HCT116 (cell line): ENCODE results near the gene LTA4H. TPM values are rescaled to one million over a fixed set of nuclear protein-coding genes. Genes with fewer than 3 reads are reported as not detected.
A peak's percentile ranks its signal among the peaks of the same experiment; 100 is the strongest.

ENCODE experiments used
- ATAC-seq: fragments of 200-7000 bp; cut with Tn5 transposase; 2 replicates; pipeline ENCODE4 v1.9.1; 2020; ENCODE audit warnings: mild to moderate bottlenecking, moderate library complexity
- BruUV-seq: library from RNA; stranded (reverse); fragments of 400-500 nt; replicated peaks from 2 replicates; lab custom pipeline; 2021; lab: Mats Ljungman, UMichigan
- CTCF ChIA-PET: fragments of 300-600 bp; sonication (Branson Sonifier 250); formaldehyde crosslinking; loops from one replicate; lab custom pipeline; 2021; ENCODE audit warnings: antibody characterized with exemption; lab: Charles Lee
- POLR2A ChIA-PET: fragments of 300-600, 350-600 bp; sonication (Branson Sonifier 250); formaldehyde crosslinking; loops from one replicate; lab custom pipeline; 2021; ENCODE audit warnings: antibody characterized with exemption; lab: Charles Lee
- RAD21 ChIA-PET, 2 experiments: fragments of 300-600 bp; sonication (Branson Sonifier 250); formaldehyde crosslinking; loops; one replicate each; lab custom pipeline; 2023; ENCODE audit warnings: low total read pairs in 2 of 2; ENCODE audit not compliant: uncharacterized antibody in 2 of 2, unreplicated experiment in 2 of 2, low non-redundant PET in 1 of 2; lab: Charles Lee
- DNase-seq: peaks from one replicate; pipeline ENCODE4 v3.0.0-alpha.2; 2010; ENCODE audit warnings: low read depth, low spot score
- H2AFZ ChIP-seq: fragments of 200-600 bp; shearing (Covaris generic), sonication (generic); 2 replicates; pipeline ENCODE4 v1.6.1; 2017; ENCODE audit warnings: low read depth, mixed run types, mixed read lengths, antibody characterized with exemption, low read length; ENCODE audit not compliant: poor library complexity, severe bottlenecking
- H3K27ac ChIP-seq: 2 replicates; pipeline ENCODE4 v1.5.1; 2012; ENCODE audit warnings: low read depth, low read length
- H3K27me3 ChIP-seq: fragments of 200-600 bp; sonication (generic); 2 replicates; pipeline ENCODE4 v1.6.1; 2016; ENCODE audit warnings: mixed run types, low read length, mixed read lengths; ENCODE audit not compliant: insufficient read depth
- H3K36me3 ChIP-seq, 2 experiments: fragments of 200-500 bp in 1 of 2; fragments of 200-600 bp in 1 of 2; sonication (Bioruptor generic) in 1 of 2; sonication (generic) in 1 of 2; 2 replicates each; pipeline versions ENCODE4 v1.5.1 to v1.6.1; 2014 to 2016; ENCODE audit warnings: low read length in 2 of 2, inconsistent platforms in 1 of 2, mixed read lengths in 1 of 2, mixed run types in 1 of 2; ENCODE audit not compliant: insufficient read depth in 2 of 2, control insufficient read depth in 1 of 2
- H3K4me1 ChIP-seq, 2 experiments: fragments of 200-600 bp in 1 of 2; sonication (generic) in 1 of 2; 2 replicates each; pipeline versions ENCODE4 v1.5.1 to v1.6.1; 2012 to 2017; ENCODE audit warnings: low read length in 2 of 2, inconsistent platforms in 1 of 2, mild to moderate bottlenecking in 1 of 2, mixed read lengths in 1 of 2, mixed run types in 1 of 2, moderate library complexity in 1 of 2; ENCODE audit not compliant: insufficient read depth in 2 of 2, control insufficient read depth in 1 of 2
- H3K4me2 ChIP-seq: fragments of 200-600 bp; sonication (generic); 2 replicates; pipeline ENCODE4 v1.6.1; 2017; ENCODE audit warnings: mixed run types, low read length, mixed read lengths
- H3K4me3 ChIP-seq, 2 experiments: fragments of 200-600 bp in 1 of 2; sonication (generic) in 1 of 2; replicated peaks in 1 of 2; 2 replicates each; pipeline ENCODE4 v1.5.1; 2011 to 2016; ENCODE audit warnings: low read length in 2 of 2, control low read depth in 1 of 2, low read depth in 1 of 2, mild to moderate bottlenecking in 1 of 2, mixed read lengths in 1 of 2, mixed run types in 1 of 2
- H3K79me2 ChIP-seq: fragments of 200-600 bp; sonication (generic); 2 replicates; pipeline ENCODE4 v1.6.1; 2017; ENCODE audit warnings: mild to moderate bottlenecking, mixed run types, low read length, moderate library complexity, mixed read lengths; ENCODE audit not compliant: insufficient read depth
- H3K9ac ChIP-seq: fragments of 200-600 bp; sonication (generic); 2 replicates; pipeline ENCODE4 v1.6.1; 2016; ENCODE audit warnings: low read length, mixed read lengths
- H3K9me2 ChIP-seq: fragments of 200-600 bp; sonication (generic), shearing (Covaris generic); 2 replicates; pipeline ENCODE4 v1.6.1; 2017; ENCODE audit warnings: mixed run types, mild to moderate bottlenecking, moderate library complexity; ENCODE audit not compliant: insufficient read depth
- H3K9me3 ChIP-seq, 2 experiments: fragments of 200-500 bp in 1 of 2; fragments of 200-600 bp in 1 of 2; sonication (Bioruptor generic) in 1 of 2; sonication (generic) in 1 of 2; 2 replicates each; pipeline ENCODE4 v1.6.1; 2014 to 2017; ENCODE audit warnings: low read length in 2 of 2, mixed read lengths in 2 of 2, inconsistent platforms in 1 of 2, low read depth in 1 of 2, mild to moderate bottlenecking in 1 of 2, mixed run types in 1 of 2, moderate library complexity in 1 of 2; ENCODE audit not compliant: control insufficient read depth in 1 of 2, insufficient read depth in 1 of 2
- H4K20me1 ChIP-seq: fragments of 200-600 bp; sonication (generic), shearing (Covaris generic); 2 replicates; pipeline ENCODE4 v1.6.1; 2017; ENCODE audit warnings: mixed run types, mild to moderate bottlenecking, moderate library complexity; ENCODE audit not compliant: insufficient read depth
- CBX3 ChIP-seq: IDR thresholded peaks from 2 replicates; pipeline ENCODE4 v1.6.1; 2012; ENCODE audit warnings: low read depth
- CEBPB ChIP-seq: IDR thresholded peaks from 2 replicates; pipeline ENCODE4 v1.6.1; 2012; ENCODE audit warnings: low read depth
- ELF1 ChIP-seq: IDR thresholded peaks from 2 replicates; pipeline ENCODE4 v1.6.1; 2012; ENCODE audit warnings: low read depth, borderline replicate concordance
- EZH2 ChIP-seq: fragments of 200-600 bp; sonication (generic); IDR thresholded peaks from 2 replicates; pipeline ENCODE4 v1.6.1; 2017; ENCODE audit warnings: antibody characterized with exemption, mixed run types
- EZH2phosphoT487 ChIP-seq: fragments of 200-600 bp; IDR thresholded peaks from 2 replicates; pipeline ENCODE4 v1.6.1; 2018; ENCODE audit warnings: antibody characterized with exemption, borderline replicate concordance
- FOSL1 ChIP-seq: IDR thresholded peaks from 2 replicates; pipeline ENCODE4 v1.6.1; 2012; ENCODE audit warnings: low read depth
- JUND ChIP-seq: IDR thresholded peaks from 2 replicates; pipeline ENCODE4 v1.6.1; 2012
- POLR2AphosphoS5 ChIP-seq: IDR thresholded peaks from 2 replicates; pipeline ENCODE4 v1.6.1; 2011; ENCODE audit warnings: mild to moderate bottlenecking, low read depth, low read length, moderate library complexity
- RAD21 ChIP-seq: IDR thresholded peaks from 2 replicates; pipeline ENCODE4 v1.6.1; 2012; ENCODE audit warnings: low read depth, mild to moderate bottlenecking
- REST ChIP-seq: IDR thresholded peaks from 2 replicates; pipeline ENCODE4 v1.6.1; 2012; ENCODE audit warnings: low read depth
- SP1 ChIP-seq: IDR thresholded peaks from 2 replicates; pipeline ENCODE4 v1.6.1; 2012; ENCODE audit warnings: low read depth
- SRF ChIP-seq: IDR thresholded peaks from 2 replicates; pipeline ENCODE4 v1.6.1; 2012; ENCODE audit warnings: low read depth
- TCF7L2 ChIP-seq: IDR thresholded peaks from 2 replicates; pipeline ENCODE4 v1.7.0; 2011; ENCODE audit warnings: borderline replicate concordance, inconsistent platforms; ENCODE audit not compliant: insufficient read depth, insufficient read length; ENCODE audit errors: extremely low read depth
- YY1 ChIP-seq: IDR thresholded peaks from 2 replicates; pipeline ENCODE4 v1.6.1; 2011; ENCODE audit warnings: low read length, low read depth, moderate library complexity, mild to moderate bottlenecking; ENCODE audit not compliant: insufficient replicate concordance; ENCODE audit errors: extremely low read depth
- ZFX ChIP-seq: fragments of 450-650 bp; IDR thresholded peaks from 2 replicates; pipeline ENCODE4 v1.6.1; 2017
- intact Hi-C: fragments of 100-400 bp; cut with micrococcal nuclease; formaldehyde crosslinking; loops from 2 replicates; pipeline ENCODE4 v1.10.0; 2022
- total RNA-seq: library from RNA; stranded (reverse); gene quantifications from one replicate; pipeline ENCODE4 v1.2.1, GENCODE V29; 2021; ENCODE audit not compliant: unreplicated experiment
- TF ChIP-seq, protein P1 (sequence below): IDR thresholded peaks from 2 replicates; pipeline ENCODE4 v1.6.1; 2012
- TF ChIP-seq, protein P2 (sequence below), 3 experiments: fragments of 200-600 bp in 1 of 3; sonication (generic) in 1 of 3; IDR thresholded peaks in 2 of 3; conservative IDR thresholded peaks in 1 of 3; 2 replicates each; pipeline ENCODE4 v1.5.1; 2012 to 2017; ENCODE audit warnings: low read depth in 2 of 3, low read length in 2 of 3, antibody characterized with exemption in 1 of 3, borderline replicate concordance in 1 of 3, control low read depth in 1 of 3, mild to moderate bottlenecking in 1 of 3, mixed read lengths in 1 of 3, mixed run types in 1 of 3, moderate library complexity in 1 of 3; ENCODE audit not compliant: insufficient read depth in 1 of 3

The LTA4H gene
- total RNA-seq, 1 experiment from 2014 or later = 163 TPM

DNA sequence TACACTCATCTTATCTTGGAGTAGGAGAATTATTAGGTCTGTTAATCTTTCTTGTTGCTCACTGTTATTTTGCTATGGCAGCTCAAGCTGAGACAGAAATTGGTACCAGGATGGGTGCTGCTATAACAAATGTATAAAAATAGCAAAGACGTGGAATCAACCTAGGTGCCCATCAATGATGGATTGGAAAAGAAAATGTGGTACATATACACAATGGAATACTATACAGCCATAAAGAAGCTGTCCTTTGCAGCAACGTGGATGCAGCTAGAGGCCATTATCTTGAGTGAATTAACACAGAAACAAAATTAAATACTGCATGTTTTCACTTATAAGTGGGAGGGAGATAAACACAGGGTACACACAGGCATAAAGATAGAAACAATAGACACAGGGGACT lies 14.8 kb upstream of the LTA4H start:
- no peak for DNase-seq
- H3K79me2 ChIP-seq = no peaks in the 10 kb centered on the region
- intact Hi-C loops = no loop called here
- BruUV-seq = no TSS peak
- CTCF ChIA-PET = no interaction called here
- no peaks in the 10 kb centered on the region for H3K9me2 ChIP-seq
- H2AFZ ChIP-seq = no peak overlapping the region
- H3K4me1 ChIP-seq = peaks cover 31 to 41% of the 10 kb centered on the region in 2 experiments
- ATAC-seq = no peak
- H3K36me3 ChIP-seq = no peaks in the 10 kb centered on the region
- no peak overlapping the region for H3K4me3 ChIP-seq
- no peaks in the 10 kb centered on the region for H3K27me3 ChIP-seq
- no peak overlapping the region for H3K9ac ChIP-seq
- no peak overlapping the region for H3K27ac ChIP-seq
- no peaks in the 10 kb centered on the region for H4K20me1 ChIP-seq
- no peak for TF ChIP-seq FOSL1
- TF ChIP-seq RAD21 = no peak
- TF ChIP-seq, protein P1, sequence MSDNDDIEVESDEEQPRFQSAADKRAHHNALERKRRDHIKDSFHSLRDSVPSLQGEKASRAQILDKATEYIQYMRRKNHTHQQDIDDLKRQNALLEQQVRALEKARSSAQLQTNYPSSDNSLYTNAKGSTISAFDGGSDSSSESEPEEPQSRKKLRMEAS = no peak
- no peak for TF ChIP-seq EZH2phosphoT487
- TF ChIP-seq TCF7L2 = no peak
- no peak for TF ChIP-seq CBX3
- no peak for TF ChIP-seq ELF1
- TF ChIP-seq, all 23 proteins: peak for 0
- Histone ChIP-seq H3K9me3 (no peaks in the 10 kb centered on the region), H3K4me2 (no peak overlapping the region)
- POLR2A ChIA-PET = no interaction called here
- RAD21 ChIA-PET = no interaction called here

GRCh38 chr12:96049101-96049500 lies 13.7 kb upstream of the LTA4H start:
- Histone ChIP-seq H2AFZ (peak overlapping the region; percentile 81), H3K9ac (no peak overlapping the region), H3K4me1 (peaks cover 33 to 51% of the 10 kb centered on the region in 2 experiments), H3K27me3 (no peaks in the 10 kb centered on the region), H3K4me2 (peak overlapping the region; percentile 67), H3K9me3 (no peaks in the 10 kb centered on the region), H3K36me3 (no peaks in the 10 kb centered on the region), H3K27ac (no peak overlapping the region), H4K20me1 (no peaks in the 10 kb centered on the region), H3K4me3 (no peak overlapping the region), H3K79me2 (no peaks in the 10 kb centered on the region), H3K9me2 (no peaks in the 10 kb centered on the region)
- BruUV-seq = no TSS peak
- CTCF ChIA-PET = interaction anchor here (1.2 kb wide), 1 partner anchor 9 kb away, joined by 3 read pairs; no protein-coding TSS in a partner anchor
- RAD21 ChIA-PET = no interaction called here
- intact Hi-C loops = loop anchor here (5.0 kb wide), 1 partner anchor 148 kb away; no protein-coding TSS in a partner anchor
- no peak for DNase-seq
- no peak for ATAC-seq
- POLR2A ChIA-PET = no interaction called here
- TF ChIP-seq FOSL1 (no peak), CBX3 (no peak), REST (no peak), SP1 (no peak), POLR2AphosphoS5 (no peak), EZH2 (no peak), SRF (no peak), JUND (no peak), YY1 (no peak), CEBPB (no peak), ZFX (no peak)
- TF ChIP-seq, protein P2, sequence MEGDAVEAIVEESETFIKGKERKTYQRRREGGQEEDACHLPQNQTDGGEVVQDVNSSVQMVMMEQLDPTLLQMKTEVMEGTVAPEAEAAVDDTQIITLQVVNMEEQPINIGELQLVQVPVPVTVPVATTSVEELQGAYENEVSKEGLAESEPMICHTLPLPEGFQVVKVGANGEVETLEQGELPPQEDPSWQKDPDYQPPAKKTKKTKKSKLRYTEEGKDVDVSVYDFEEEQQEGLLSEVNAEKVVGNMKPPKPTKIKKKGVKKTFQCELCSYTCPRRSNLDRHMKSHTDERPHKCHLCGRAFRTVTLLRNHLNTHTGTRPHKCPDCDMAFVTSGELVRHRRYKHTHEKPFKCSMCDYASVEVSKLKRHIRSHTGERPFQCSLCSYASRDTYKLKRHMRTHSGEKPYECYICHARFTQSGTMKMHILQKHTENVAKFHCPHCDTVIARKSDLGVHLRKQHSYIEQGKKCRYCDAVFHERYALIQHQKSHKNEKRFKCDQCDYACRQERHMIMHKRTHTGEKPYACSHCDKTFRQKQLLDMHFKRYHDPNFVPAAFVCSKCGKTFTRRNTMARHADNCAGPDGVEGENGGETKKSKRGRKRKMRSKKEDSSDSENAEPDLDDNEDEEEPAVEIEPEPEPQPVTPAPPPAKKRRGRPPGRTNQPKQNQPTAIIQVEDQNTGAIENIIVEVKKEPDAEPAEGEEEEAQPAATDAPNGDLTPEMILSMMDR (IDR thresholded peaks at IDR 0.05 in 2 of 3, conservative IDR thresholded peaks at IDR 0.05 in 1 of 3; ENCODE audit: borderline replicate concordance in 1 of 3, insufficient read depth in 1 of 3, low read depth in 2 of 3, low read length in 2 of 3) = no peak
